Coronary artery (tissue), 2 donors: ENCODE results near the gene TEX261.
A peak's percentile ranks its signal among the peaks of the same experiment; 100 is the strongest.

Experiments used
- DNase-seq: peaks from one replicate; pipeline ENCODE4 v3.0.0-alpha.2; 2017; ENCODE audit warnings: low spot score
- H3K27ac ChIP-seq, 2 donors: fragments of 200-600 bp; sonication (generic); one replicate each; pipeline ENCODE4 v1.5.1; 2016 to 2019
- H3K4me3 ChIP-seq: fragments of 200-600 bp; sonication (generic); 2 replicates; pipeline ENCODE4 v1.5.1; 2016; ENCODE audit warnings: mild to moderate bottlenecking, moderate library complexity
- CTCF ChIP-seq: fragments of 200-600 bp; sonication (generic); IDR thresholded peaks from one replicate; pipeline ENCODE4 v1.5.1; 2019; ENCODE audit warnings: antibody characterized with exemption

TEX261 gene

GRCh38 chr2:70983506-70984227 is 11.0 kb downstream of the TEX261 start:
- H3K27ac ChIP-seq: no peak overlapping the region
- no peak for TF ChIP-seq CTCF
- no peak overlapping the region for H3K4me3 ChIP-seq
- DNase-seq: peak; percentile 31

DNA sequence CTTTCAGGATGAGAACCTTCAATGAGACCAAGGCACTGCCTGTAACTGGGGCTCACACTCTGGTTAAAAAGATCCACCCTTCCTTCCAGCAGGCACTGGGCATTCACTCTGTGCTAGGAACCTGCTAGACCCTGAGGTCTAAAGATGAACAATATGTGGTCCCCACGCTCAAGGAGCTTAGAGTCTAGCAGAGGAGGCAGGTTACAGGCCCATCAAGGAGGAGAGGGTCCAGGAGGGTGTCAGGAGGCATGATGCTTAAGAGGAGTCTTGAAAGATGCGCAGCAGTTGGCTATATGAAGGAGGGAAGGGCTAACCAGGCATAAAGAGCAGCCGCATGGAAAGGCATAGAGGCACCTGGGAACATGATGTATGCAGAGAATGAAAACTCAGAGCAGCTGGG is 11.7 kb downstream of the TEX261 start:
- Histone ChIP-seq H3K27ac (no peak overlapping the region), H3K4me3 (no peak overlapping the region)
- TF ChIP-seq CTCF: no peak
- DNase-seq: peak; percentile 53

- TF ChIP-seq CTCF: no peak
- Histone ChIP-seq H3K4me3 (no peak overlapping the region), H3K27ac (no peak overlapping the region)
- DNase-seq: peak; percentile 66
Measured at GRCh38 chr2:70981866-70982810, 12.5 kb downstream of the TEX261 start.

- Histone ChIP-seq H3K4me3 (no peak overlapping the region), H3K27ac (no peak overlapping the region)
- peak; percentile 38 for DNase-seq
- no peak for TF ChIP-seq CTCF
Measured at GRCh38 chr2:70981421-70981820, 13.3 kb downstream of the TEX261 start.

DNA sequence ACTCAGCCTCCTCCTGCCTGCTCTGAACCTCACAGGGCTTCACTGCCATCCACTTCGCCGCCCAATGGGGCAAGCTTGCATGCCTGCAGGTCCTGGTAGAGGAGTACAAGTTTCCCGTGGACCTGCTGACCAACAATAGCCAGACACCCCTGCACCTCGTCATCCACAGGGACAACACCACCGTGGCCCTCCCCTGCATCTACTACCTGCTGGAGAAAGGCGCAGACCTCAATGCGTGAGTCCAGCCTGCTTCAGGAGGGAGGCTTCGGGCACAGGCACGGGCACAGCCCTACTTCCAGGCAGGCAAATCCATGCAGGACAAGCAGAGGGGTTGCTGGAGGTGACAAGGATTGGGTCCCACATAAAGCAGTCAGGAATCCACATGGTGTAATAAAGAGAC is 15.0 kb downstream of the TEX261 start:
- peak overlapping the region; percentile 87 to 91 for H3K27ac ChIP-seq
- peak; percentile 74 for DNase-seq
- H3K4me3 ChIP-seq: no peak overlapping the region
- no peak for TF ChIP-seq CTCF

DNA sequence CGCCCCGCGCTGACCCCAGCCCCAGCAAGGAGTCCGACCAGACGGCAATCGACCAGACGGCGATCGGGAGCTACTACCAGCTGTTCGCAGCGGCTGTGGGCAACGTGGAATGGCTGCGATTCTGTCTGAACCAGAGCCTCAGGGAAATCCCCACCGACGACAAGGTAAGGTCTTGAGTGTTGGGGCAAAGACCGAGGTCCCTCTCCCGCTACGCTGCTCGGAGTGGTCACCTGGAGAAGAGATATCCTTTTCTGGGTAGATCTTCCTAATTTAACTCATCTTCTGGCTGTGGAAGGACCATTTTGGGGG is 15.5 kb downstream of the TEX261 start:
- DNase-seq: no peak
- peak overlapping the region; percentile 75 for H3K4me3 ChIP-seq
- H3K27ac ChIP-seq: peak overlapping the region; percentile 87 to 91
- TF ChIP-seq CTCF: no peak
